OCI-LY1 (cell line): ENCODE results near the gene PTPRE.

Experiments
- H2AFZ ChIP-seq: fragments of 200-600 bp; sonication (generic), shearing (Covaris generic); 2 replicates; pipeline ENCODE4 v1.6.0; 2014; ENCODE audit warnings: antibody characterized with exemption, mild to moderate bottlenecking, low read length
- H3F3A ChIP-seq: fragments of 200-600 bp; sonication (generic), shearing (Covaris generic); 2 replicates; pipeline ENCODE4 v1.6.0; 2014; ENCODE audit warnings: mild to moderate bottlenecking, antibody characterized with exemption, low read length, moderate library complexity; ENCODE audit not compliant: insufficient read depth
- H3K27ac ChIP-seq: fragments of 200-600 bp; sonication (generic); 2 replicates; pipeline ENCODE4 v1.5.1; 2014; ENCODE audit warnings: low read length, mixed run types, mild to moderate bottlenecking, low read depth; ENCODE audit not compliant: poor library complexity, severe bottlenecking
- H3K27me3 ChIP-seq: fragments of 200-600 bp; sonication (generic); 2 replicates; pipeline ENCODE4 v1.6.0; 2014; ENCODE audit warnings: antibody characterized with exemption, mild to moderate bottlenecking, low read length, moderate library complexity; ENCODE audit not compliant: insufficient read depth
- H3K36me3 ChIP-seq: fragments of 200-600 bp; sonication (generic); 2 replicates; pipeline ENCODE4 v1.6.1; 2014; ENCODE audit warnings: mild to moderate bottlenecking, antibody characterized with exemption, low read length, moderate library complexity, mixed read lengths; ENCODE audit not compliant: insufficient read depth
- H3K4me1 ChIP-seq: fragments of 200-600 bp; sonication (generic); 2 replicates; pipeline ENCODE4 v1.5.1; 2014; ENCODE audit warnings: mild to moderate bottlenecking, low read length, moderate library complexity; ENCODE audit not compliant: insufficient read depth, severe bottlenecking
- H3K4me2 ChIP-seq: fragments of 200-600 bp; sonication (generic), shearing (Covaris generic); 2 replicates; pipeline ENCODE4 v1.6.1; 2014; ENCODE audit warnings: low read length
- H3K4me3 ChIP-seq: fragments of 200-600 bp; sonication (generic); 2 replicates; pipeline ENCODE4 v1.5.1; 2014; ENCODE audit warnings: low read length, low read depth, mild to moderate bottlenecking, mixed read lengths; ENCODE audit not compliant: poor library complexity, severe bottlenecking
- H3K79me2 ChIP-seq: fragments of 200-600 bp; shearing (Covaris generic); 2 replicates; pipeline ENCODE4 v1.6.1; 2016; ENCODE audit warnings: mixed run types, low read length, mixed read lengths; ENCODE audit not compliant: insufficient read depth
- H3K9ac ChIP-seq: fragments of 200-600 bp; sonication (generic), shearing (Covaris generic); 2 replicates; pipeline ENCODE4 v1.6.1; 2014; ENCODE audit warnings: mild to moderate bottlenecking, low read length, mixed read lengths
- H3K9me2 ChIP-seq: fragments of 200-600 bp; sonication (generic), shearing (Covaris generic); 2 replicates; pipeline ENCODE4 v1.6.1; 2014; ENCODE audit warnings: low read depth, mild to moderate bottlenecking, low read length, mixed read lengths
- H3K9me3 ChIP-seq: fragments of 200-600 bp; shearing (Covaris generic); 2 replicates; pipeline ENCODE4 v1.6.1; 2014; ENCODE audit warnings: low read length, mixed read lengths
- H4K20me1 ChIP-seq: fragments of 200-600 bp; sonication (generic), shearing (Covaris generic); 2 replicates; pipeline ENCODE4 v1.6.0; 2016; ENCODE audit warnings: mild to moderate bottlenecking, low read length; ENCODE audit not compliant: insufficient read depth
- CTCF ChIP-seq: fragments of 200-600 bp; sonication (generic), shearing (Covaris generic); IDR thresholded peaks from 2 replicates; pipeline ENCODE4 v1.5.1; 2017; ENCODE audit warnings: mild to moderate bottlenecking, antibody characterized with exemption, low read length, moderate library complexity, mixed read lengths
- EZH2 ChIP-seq: fragments of 200-600 bp; sonication (generic), shearing (Covaris generic); IDR thresholded peaks from 2 replicates; pipeline ENCODE4 v1.8.0; 2017; ENCODE audit warnings: borderline replicate concordance, mixed run types, mild to moderate bottlenecking, antibody characterized with exemption, low read length, moderate library complexity, mixed read lengths

Gene PTPRE

DNA sequence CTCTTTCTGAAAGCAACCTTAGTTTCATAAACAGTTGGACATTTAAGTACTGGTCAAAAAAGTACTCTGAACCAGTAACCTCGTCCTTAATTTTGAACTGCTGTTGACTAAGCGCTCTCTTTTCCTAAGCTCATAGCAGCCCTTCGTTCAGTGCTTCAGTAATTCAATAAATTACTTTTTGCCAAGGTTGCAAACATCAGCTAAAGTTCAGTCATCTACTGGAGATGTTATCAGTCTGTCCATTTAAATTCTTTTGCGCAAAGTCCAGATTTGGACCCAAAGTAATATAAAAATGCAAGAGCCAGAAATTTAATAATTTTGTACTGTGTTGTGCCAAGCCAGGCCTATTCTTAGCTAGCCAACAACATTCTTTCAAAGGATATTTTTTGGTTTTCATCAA lies 8.4 kb downstream of the PTPRE start:
- Histone ChIP-seq H3K4me2 (no peak overlapping the region), H3K36me3 (no peaks in the 10 kb centered on the region), H3F3A (no peaks in the 10 kb centered on the region), H3K9me3 (no peaks in the 10 kb centered on the region), H3K9ac (no peak overlapping the region), H3K9me2 (no peaks in the 10 kb centered on the region), H4K20me1 (no peaks in the 10 kb centered on the region), H2AFZ (no peak overlapping the region), H3K27ac (no peak overlapping the region), H3K4me3 (no peak overlapping the region), H3K4me1 (no peaks in the 10 kb centered on the region), H3K79me2 (no peaks in the 10 kb centered on the region), H3K27me3 (no peaks in the 10 kb centered on the region)
- no peak for TF ChIP-seq CTCF
- no peak for TF ChIP-seq EZH2

GRCh38 chr10:127916826-127917225 lies 9.9 kb downstream of the PTPRE start:
- Histone ChIP-seq H3K79me2 (no peaks in the 10 kb centered on the region), H2AFZ (no peak overlapping the region), H3K9me3 (no peaks in the 10 kb centered on the region), H4K20me1 (no peaks in the 10 kb centered on the region), H3K4me3 (no peak overlapping the region), H3K9me2 (no peaks in the 10 kb centered on the region), H3K27ac (no peak overlapping the region), H3K36me3 (no peaks in the 10 kb centered on the region), H3F3A (no peaks in the 10 kb centered on the region), H3K27me3 (no peaks in the 10 kb centered on the region), H3K4me2 (no peak overlapping the region), H3K9ac (no peak overlapping the region), H3K4me1 (no peaks in the 10 kb centered on the region)
- TF ChIP-seq CTCF: no peak
- no peak for TF ChIP-seq EZH2

- Histone ChIP-seq H3K4me2 (no peak overlapping the region), H3K36me3 (no peaks in the 10 kb centered on the region), H2AFZ (no peak overlapping the region), H4K20me1 (no peaks in the 10 kb centered on the region), H3K4me3 (no peak overlapping the region), H3K79me2 (no peaks in the 10 kb centered on the region), H3F3A (no peaks in the 10 kb centered on the region), H3K9me2 (no peaks in the 10 kb centered on the region), H3K9me3 (no peaks in the 10 kb centered on the region), H3K27me3 (no peaks in the 10 kb centered on the region), H3K9ac (no peak overlapping the region), H3K4me1 (no peaks in the 10 kb centered on the region), H3K27ac (no peak overlapping the region)
- no peak for TF ChIP-seq CTCF
- TF ChIP-seq EZH2: no peak
Observed at GRCh38 chr10:127918572-127918971, 11.7 kb downstream of the PTPRE start.
